NCI-H510A treated with DMSO at 0.1 percent for 48 hours (cell line): ENCODE data around the gene UNC79.

Experiments
- DNase-seq: peaks from one replicate; lab custom pipeline; 2025; lab: John Stamatoyannopoulos, UW

The UNC79 gene

GRCh38 chr14:93548102-93548843, 117.5 kb downstream of the UNC79 start:
- no peak for DNase-seq

GRCh38 chr14:93549595-93549994, 118.9 kb downstream of the UNC79 start:
- no peak for DNase-seq

- DNase-seq, result no peak
Measured at GRCh38 chr14:93564918-93565317, 134.2 kb downstream of the UNC79 start.

- no peak for DNase-seq
Measured at GRCh38 chr14:93566065-93566693, 135.4 kb downstream of the UNC79 start.

- DNase-seq, result no peak
Measured at GRCh38 chr14:93571275-93571674, 140.5 kb downstream of the UNC79 start.

- DNase-seq, result no peak
Measured at GRCh38 chr14:93579178-93579577, 148.4 kb downstream of the UNC79 start.

GRCh38 chr14:93582516-93582915, 151.8 kb downstream of the UNC79 start:
- no peak for DNase-seq

GRCh38 chr14:93587330-93587729, 156.6 kb downstream of the UNC79 start:
- no peak for DNase-seq

- no peak for DNase-seq
Measured at GRCh38 chr14:93591506-93591905, 160.8 kb downstream of the UNC79 start.

GRCh38 chr14:93592786-93593185, 162.0 kb downstream of the UNC79 start:
- no peak for DNase-seq

GRCh38 chr14:93606091-93606490, 175.4 kb downstream of the UNC79 start:
- DNase-seq, result no peak

- DNase-seq, result peak; percentile 14
Measured at GRCh38 chr14:93619176-93619793, 188.5 kb downstream of the UNC79 start.

GRCh38 chr14:93628048-93628447, 197.3 kb downstream of the UNC79 start:
- no peak for DNase-seq

- no peak for DNase-seq
Measured at GRCh38 chr14:93629643-93630042, 198.9 kb downstream of the UNC79 start.

GRCh38 chr14:93638790-93639189, 208.1 kb downstream of the UNC79 start:
- DNase-seq, result no peak

- DNase-seq, result no peak
Measured at GRCh38 chr14:93643127-93643526, 212.4 kb downstream of the UNC79 start.

GRCh38 chr14:93643676-93644075, 212.9 kb downstream of the UNC79 start:
- DNase-seq, result no peak

GRCh38 chr14:93645200-93645599, 214.5 kb downstream of the UNC79 start:
- no peak for DNase-seq

- peak; percentile 4 for DNase-seq
Measured at GRCh38 chr14:93648440-93649168, 217.9 kb downstream of the UNC79 start.

- DNase-seq, result no peak
Measured at GRCh38 chr14:93654599-93654998, 223.9 kb downstream of the UNC79 start.

GRCh38 chr14:93655078-93655750, 224.5 kb downstream of the UNC79 start:
- DNase-seq, result peak; percentile 50

GRCh38 chr14:93657875-93658274, 227.1 kb downstream of the UNC79 start:
- no peak for DNase-seq
